IMR-90 (cell line): Measurements from ENCODE around the gene DIPK1B. TPM values are rescaled to one million over a fixed set of nuclear protein-coding genes. Genes with fewer than 3 reads are reported as not detected.

ENCODE experiments used
- ATAC-seq: fragments of 200-7000 bp; cut with Tn5 transposase; 2 replicates; pipeline ENCODE4 v1.9.1; 2020; ENCODE audit warnings: low read depth, mild to moderate bottlenecking, moderate library complexity
- BruUV-seq: library from RNA; stranded (reverse); fragments of 400-500 nt; replicated peaks from 2 replicates; lab custom pipeline; 2021; lab: Mats Ljungman, UMichigan
- CTCF ChIA-PET: fragments of 300-600 bp; formaldehyde crosslinking; extraction: SDS; loops from one replicate; lab custom pipeline; 2021; ENCODE audit warnings: antibody characterized with exemption; lab: Yijun Ruan, JAX
- POLR2A ChIA-PET: fragments of 300-600 bp; sonication (Branson Sonifier 250); formaldehyde crosslinking; loops from one replicate; lab custom pipeline; 2022; ENCODE audit warnings: antibody characterized with exemption; ENCODE audit not compliant: unreplicated experiment; lab: Charles Lee
- DNase-seq: peaks from one replicate; pipeline ENCODE4 v3.0.0; 2013
- H2AFZ ChIP-seq: replicated peaks from 2 replicates; pipeline ENCODE3; 2013; ENCODE audit warnings: low read length, mild to moderate bottlenecking; ENCODE audit not compliant: poor library complexity
- H2AK5ac ChIP-seq: 2 replicates; pipeline ENCODE4 v1.6.1; 2013; ENCODE audit warnings: low read depth, low read length, inconsistent platforms
- H2AK9ac ChIP-seq: replicated peaks from 2 replicates; pipeline ENCODE3; 2013; ENCODE audit warnings: mild to moderate bottlenecking, low read depth, low read length, moderate library complexity; ENCODE audit not compliant: poor library complexity
- H2BK120ac ChIP-seq: 2 replicates; pipeline ENCODE4 v1.6.1; 2013; ENCODE audit warnings: low read depth, low read length, inconsistent platforms
- H2BK15ac ChIP-seq: 3 replicates; pipeline ENCODE4 v1.6.1; 2013; ENCODE audit warnings: low read depth, low read length, inconsistent platforms
- H2BK20ac ChIP-seq: 2 replicates; pipeline ENCODE4 v1.6.1; 2013; ENCODE audit warnings: low read depth, mild to moderate bottlenecking, inconsistent platforms, low read length, moderate library complexity
- H2BK5ac ChIP-seq: 2 replicates; pipeline ENCODE4 v1.6.1; 2013; ENCODE audit warnings: mild to moderate bottlenecking, low read depth, low read length, inconsistent platforms; ENCODE audit not compliant: poor library complexity, severe bottlenecking
- H3K14ac ChIP-seq: replicated peaks from 2 replicates; pipeline ENCODE4 v1.6.1; 2013; ENCODE audit warnings: low read depth, low read length, inconsistent platforms
- H3K18ac ChIP-seq: 2 replicates; pipeline ENCODE4 v1.6.1; 2013; ENCODE audit warnings: low read depth, low read length, control low read depth
- H3K23ac ChIP-seq: 2 replicates; pipeline ENCODE4 v1.6.1; 2013; ENCODE audit warnings: low read depth, low read length, inconsistent platforms
- H3K27ac ChIP-seq: 2 replicates; pipeline ENCODE4 v1.5.1; 2013; ENCODE audit warnings: mild to moderate bottlenecking, control low read depth, low read length; ENCODE audit not compliant: insufficient read depth
- H3K27me3 ChIP-seq: 2 replicates; pipeline ENCODE4 v1.6.1; 2013; ENCODE audit warnings: low read length; ENCODE audit not compliant: control insufficient read depth, insufficient read depth
- H3K36me3 ChIP-seq: 2 replicates; pipeline ENCODE4 v1.6.1; 2013; ENCODE audit warnings: low read length, mixed read lengths; ENCODE audit not compliant: control insufficient read depth, insufficient read depth
- H3K4ac ChIP-seq: 2 replicates; pipeline ENCODE4 v1.6.1; 2013; ENCODE audit warnings: low read depth, low read length, inconsistent platforms
- H3K4me1 ChIP-seq: 2 replicates; pipeline ENCODE4 v1.6.1; 2013; ENCODE audit warnings: low read length, mixed read lengths; ENCODE audit not compliant: control insufficient read depth, insufficient read depth
- H3K4me2 ChIP-seq: 2 replicates; pipeline ENCODE4 v1.6.1; 2013; ENCODE audit warnings: low read depth, mild to moderate bottlenecking, control low read depth, low read length, moderate library complexity
- H3K4me3 ChIP-seq: 2 replicates; pipeline ENCODE4 v1.5.1; 2013; ENCODE audit warnings: low read depth, mild to moderate bottlenecking, control low read depth, low read length, moderate library complexity; ENCODE audit not compliant: insufficient read depth
- H3K56ac ChIP-seq: 2 replicates; pipeline ENCODE4 v1.6.1; 2013; ENCODE audit warnings: low read length, inconsistent platforms; ENCODE audit not compliant: insufficient read depth; ENCODE audit errors: extremely low read depth
- H3K79me1 ChIP-seq, 2 experiments: 2 replicates each; pipeline ENCODE4 v1.6.1; 2013; ENCODE audit warnings: low read length in 2 of 2, inconsistent platforms in 1 of 2, low read depth in 1 of 2
- H3K9ac ChIP-seq: 2 replicates; pipeline ENCODE4 v1.6.1; 2013; ENCODE audit warnings: low read depth, low read length, control low read depth
- H3K9me1 ChIP-seq: 2 replicates; pipeline ENCODE4 v1.6.1; 2013; ENCODE audit warnings: low read length, inconsistent platforms; ENCODE audit not compliant: insufficient read depth
- H3K9me3 ChIP-seq: 2 replicates; pipeline ENCODE4 v1.6.1; 2013; ENCODE audit warnings: low read length; ENCODE audit not compliant: control insufficient read depth, insufficient read depth
- H4K20me1 ChIP-seq: 2 replicates; pipeline ENCODE4 v1.6.1; 2013; ENCODE audit warnings: low read length, inconsistent platforms; ENCODE audit not compliant: insufficient read depth
- H4K5ac ChIP-seq: 2 replicates; pipeline ENCODE4 v1.6.1; 2013; ENCODE audit warnings: mild to moderate bottlenecking, low read depth, low read length, control low read depth
- H4K8ac ChIP-seq, 2 experiments: 2 replicates each; pipeline ENCODE4 v1.6.1; 2013; ENCODE audit warnings: low read depth in 2 of 2, low read length in 2 of 2, control low read depth in 1 of 2, inconsistent platforms in 1 of 2
- H4K91ac ChIP-seq: 2 replicates; pipeline ENCODE4 v1.6.1; 2013; ENCODE audit warnings: low read depth, low read length, inconsistent platforms; ENCODE audit not compliant: insufficient read depth
- MAZ ChIP-seq: IDR thresholded peaks from 2 replicates; pipeline ENCODE4 v1.6.1; 2012; ENCODE audit warnings: low read depth, mild to moderate bottlenecking, low read length, improper control_type of control experiment, moderate library complexity, borderline replicate concordance
- NFE2L2 ChIP-seq: fragments of 150-350 bp; IDR thresholded peaks from 2 replicates; pipeline ENCODE4 v1.6.1; 2016; ENCODE audit warnings: low read depth, mild to moderate bottlenecking, low read length
- WGBS, 2 experiments: methylation state at CpG; one replicate each; pipeline versions ENCODE4 v1.1.5 to v1.1.7; 2013; ENCODE audit warnings: missing lambda C conversion rate in 2 of 2; ENCODE audit not compliant: insufficient read length in 1 of 2; ENCODE audit errors: extremely low coverage in 2 of 2; 5-methylcytosine and 5-hydroxymethylcytosine counted together
- dilution Hi-C: fragments of 300-500 bp; cut with HindIII; formaldehyde crosslinking; loops from one replicate; pipeline ENCODE4 v1.14.3; 2018; ENCODE audit warnings: low sequenced_read_pairs; ENCODE audit not compliant: unreplicated experiment
- in situ Hi-C: fragments of 300-500 bp; cut with MboI; formaldehyde crosslinking; loops from 3 replicates; pipeline ENCODE4 v1.14.3; 2019; ENCODE audit warnings: low sequenced_read_pairs, inconsistent platforms, mixed read lengths
- intact Hi-C: fragments of 100-400 bp; cut with micrococcal nuclease; formaldehyde crosslinking; loops from 2 replicates; pipeline ENCODE4 v1.10.0; 2022
- polyA plus RNA-seq, 3 experiments: library from polyadenylated mRNA; depleted of rRNA; stranded (reverse); fragments of >200 nt; gene quantifications; 2 replicates each; pipeline ENCODE4 v1.2.3, GENCODE V29; 2012; ENCODE audit warnings: low replicate concordance in 1 of 3
- total RNA-seq: library from RNA; depleted of rRNA; stranded (reverse); fragments of >200 nt; gene quantifications from 2 replicates; pipeline ENCODE4 v1.2.3, GENCODE V29; 2012

The DIPK1B gene
- total and polyA plus RNA-seq, 2 of the 4 experiments (the other 2 are of a cell fraction) = 3.4 to 7.1 TPM

- peak; percentile 42; the same call in 1 of the 2 replicates for ATAC-seq
- intact Hi-C loops (no loop called here), in situ Hi-C loops (no loop called here), dilution Hi-C loops (no loop called here)
- no peak overlapping the region for H3K9ac ChIP-seq
- ChIA-PET POLR2A (no interaction called here), CTCF (no interaction called here)
- no peak overlapping the region for H2AK5ac ChIP-seq
- H2BK20ac ChIP-seq = no peak overlapping the region
- 100% methylated on average over 1 of the region's 7 CpGs; no CpG with 5 or more reads in 1 of the 2 experiments for WGBS, 2 experiments
- TF ChIP-seq MAZ (no peak), NFE2L2 (no peak)
- H3K9me3 ChIP-seq = no peaks in the 10 kb centered on the region
- H3K79me1 ChIP-seq = no peaks in the 10 kb centered on the region
- no peak overlapping the region for H3K27ac ChIP-seq
- H2BK5ac ChIP-seq = no peak overlapping the region
- no peak overlapping the region for H3K4me3 ChIP-seq
- H4K20me1 ChIP-seq = no peaks in the 10 kb centered on the region
- no peak overlapping the region for H4K8ac ChIP-seq
- no peak overlapping the region for H2AFZ ChIP-seq
- no peak overlapping the region for H3K18ac ChIP-seq
- peaks cover 19% of the 10 kb centered on the region for H3K27me3 ChIP-seq
- no peak overlapping the region for H2BK120ac ChIP-seq
- no peak overlapping the region for H2AK9ac ChIP-seq
- no peak overlapping the region for H2BK15ac ChIP-seq
- no peaks in the 10 kb centered on the region for H3K9me1 ChIP-seq
- no peak overlapping the region for H3K56ac ChIP-seq
- H3K4me1 ChIP-seq = no peaks in the 10 kb centered on the region
- H3K14ac ChIP-seq = no peak overlapping the region
- no TSS peak for BruUV-seq
- H3K4ac ChIP-seq = no peak overlapping the region
- no peak overlapping the region for H3K23ac ChIP-seq
- no peaks in the 10 kb centered on the region for H3K36me3 ChIP-seq
- H4K5ac ChIP-seq = no peak overlapping the region
- DNase-seq = peak; percentile 47
- H3K4me2 ChIP-seq = no peak overlapping the region
- H4K91ac ChIP-seq = no peak overlapping the region
Observed at GRCh38 chr9:136705564-136705963, 6.8 kb upstream of the DIPK1B start.
